ENCODE measurements around the gene ADCY9.

The ADCY9 gene

DNA sequence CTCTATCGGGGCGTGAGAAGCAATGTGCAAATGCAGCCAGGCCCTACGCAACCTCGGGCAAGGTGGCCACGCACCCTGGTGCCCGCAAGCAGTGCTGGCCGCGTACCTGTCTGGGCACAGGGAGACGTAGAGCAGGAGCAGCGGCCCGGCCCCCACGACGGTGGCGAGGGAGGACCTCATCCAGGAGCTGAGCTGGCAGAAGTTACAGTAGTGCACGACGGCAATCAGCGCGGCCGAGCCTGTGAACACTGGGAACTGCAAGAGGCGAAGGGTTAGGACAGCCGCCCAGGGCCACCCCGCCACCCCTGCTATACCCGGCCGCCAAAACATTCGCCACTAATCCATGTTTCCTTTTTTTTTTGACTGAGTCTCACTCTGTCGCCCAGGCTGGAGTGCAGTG lies 138.9 kb downstream of the ADCY9 start:
- no peak overlapping the region for H3K27ac ChIP-seq (replicated peaks)
- no peaks in the 10 kb centered on the region for H3K27me3 ChIP-seq (ENCODE audit: insufficient read depth, poor library complexity, severe bottlenecking)
- DNase-seq (ENCODE audit: low read depth in 1 of 2, low spot score in 1 of 2) = no peak
- no peak for TF ChIP-seq POLR2AphosphoS5 (IDR thresholded peaks at IDR 0.05; ENCODE audit: low read depth)
- TF ChIP-seq, protein P1, sequence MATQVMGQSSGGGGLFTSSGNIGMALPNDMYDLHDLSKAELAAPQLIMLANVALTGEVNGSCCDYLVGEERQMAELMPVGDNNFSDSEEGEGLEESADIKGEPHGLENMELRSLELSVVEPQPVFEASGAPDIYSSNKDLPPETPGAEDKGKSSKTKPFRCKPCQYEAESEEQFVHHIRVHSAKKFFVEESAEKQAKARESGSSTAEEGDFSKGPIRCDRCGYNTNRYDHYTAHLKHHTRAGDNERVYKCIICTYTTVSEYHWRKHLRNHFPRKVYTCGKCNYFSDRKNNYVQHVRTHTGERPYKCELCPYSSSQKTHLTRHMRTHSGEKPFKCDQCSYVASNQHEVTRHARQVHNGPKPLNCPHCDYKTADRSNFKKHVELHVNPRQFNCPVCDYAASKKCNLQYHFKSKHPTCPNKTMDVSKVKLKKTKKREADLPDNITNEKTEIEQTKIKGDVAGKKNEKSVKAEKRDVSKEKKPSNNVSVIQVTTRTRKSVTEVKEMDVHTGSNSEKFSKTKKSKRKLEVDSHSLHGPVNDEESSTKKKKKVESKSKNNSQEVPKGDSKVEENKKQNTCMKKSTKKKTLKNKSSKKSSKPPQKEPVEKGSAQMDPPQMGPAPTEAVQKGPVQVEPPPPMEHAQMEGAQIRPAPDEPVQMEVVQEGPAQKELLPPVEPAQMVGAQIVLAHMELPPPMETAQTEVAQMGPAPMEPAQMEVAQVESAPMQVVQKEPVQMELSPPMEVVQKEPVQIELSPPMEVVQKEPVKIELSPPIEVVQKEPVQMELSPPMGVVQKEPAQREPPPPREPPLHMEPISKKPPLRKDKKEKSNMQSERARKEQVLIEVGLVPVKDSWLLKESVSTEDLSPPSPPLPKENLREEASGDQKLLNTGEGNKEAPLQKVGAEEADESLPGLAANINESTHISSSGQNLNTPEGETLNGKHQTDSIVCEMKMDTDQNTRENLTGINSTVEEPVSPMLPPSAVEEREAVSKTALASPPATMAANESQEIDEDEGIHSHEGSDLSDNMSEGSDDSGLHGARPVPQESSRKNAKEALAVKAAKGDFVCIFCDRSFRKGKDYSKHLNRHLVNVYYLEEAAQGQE (IDR thresholded peaks at IDR 0.05; ENCODE audit: insufficient replicate concordance, low read depth) = no peak
- TF ChIP-seq, protein P2, sequence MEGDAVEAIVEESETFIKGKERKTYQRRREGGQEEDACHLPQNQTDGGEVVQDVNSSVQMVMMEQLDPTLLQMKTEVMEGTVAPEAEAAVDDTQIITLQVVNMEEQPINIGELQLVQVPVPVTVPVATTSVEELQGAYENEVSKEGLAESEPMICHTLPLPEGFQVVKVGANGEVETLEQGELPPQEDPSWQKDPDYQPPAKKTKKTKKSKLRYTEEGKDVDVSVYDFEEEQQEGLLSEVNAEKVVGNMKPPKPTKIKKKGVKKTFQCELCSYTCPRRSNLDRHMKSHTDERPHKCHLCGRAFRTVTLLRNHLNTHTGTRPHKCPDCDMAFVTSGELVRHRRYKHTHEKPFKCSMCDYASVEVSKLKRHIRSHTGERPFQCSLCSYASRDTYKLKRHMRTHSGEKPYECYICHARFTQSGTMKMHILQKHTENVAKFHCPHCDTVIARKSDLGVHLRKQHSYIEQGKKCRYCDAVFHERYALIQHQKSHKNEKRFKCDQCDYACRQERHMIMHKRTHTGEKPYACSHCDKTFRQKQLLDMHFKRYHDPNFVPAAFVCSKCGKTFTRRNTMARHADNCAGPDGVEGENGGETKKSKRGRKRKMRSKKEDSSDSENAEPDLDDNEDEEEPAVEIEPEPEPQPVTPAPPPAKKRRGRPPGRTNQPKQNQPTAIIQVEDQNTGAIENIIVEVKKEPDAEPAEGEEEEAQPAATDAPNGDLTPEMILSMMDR (IDR thresholded peaks at IDR 0.05; ENCODE audit: insufficient read depth, low read length) = no peak
- no peak for TF ChIP-seq SPI1 (IDR thresholded peaks at IDR 0.05; ENCODE audit: borderline replicate concordance, low read depth)
- TF ChIP-seq GABPA (IDR thresholded peaks at IDR 0.05; ENCODE audit: low read depth) = no peak
- H3K4me3 ChIP-seq (replicated peaks; ENCODE audit: insufficient read depth, low read length) = no peak overlapping the region

DNA sequence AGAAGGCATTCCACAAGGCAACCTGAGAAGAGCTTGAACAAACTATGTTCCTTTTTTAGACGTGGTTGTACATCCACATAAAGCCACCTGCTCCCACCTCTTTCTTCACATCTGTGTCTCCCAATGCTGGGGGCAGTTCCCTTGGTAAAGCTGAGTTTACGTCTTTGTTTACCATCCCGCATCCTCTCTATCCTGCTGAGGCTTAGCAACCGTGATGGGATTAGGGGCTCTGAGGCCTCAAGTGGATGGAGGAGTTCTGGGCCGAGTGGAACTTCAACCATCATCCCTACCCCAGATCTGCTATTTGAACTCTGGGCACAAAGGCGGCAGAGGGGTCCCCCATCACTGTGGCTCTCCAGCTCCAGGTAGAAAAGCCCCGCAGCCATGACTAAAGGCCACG lies 141.5 kb downstream of the ADCY9 start:
- DNase-seq (ENCODE audit: low read depth in 1 of 2, low spot score in 1 of 2) = no peak
- H3K27me3 ChIP-seq (ENCODE audit: insufficient read depth, poor library complexity, severe bottlenecking) = no peaks in the 10 kb centered on the region
- H3K27ac ChIP-seq (replicated peaks) = no peak overlapping the region
- no peak overlapping the region for H3K4me3 ChIP-seq (replicated peaks; ENCODE audit: insufficient read depth, low read length)
- TF ChIP-seq, protein P1 (IDR thresholded peaks at IDR 0.05; ENCODE audit: insufficient replicate concordance, low read depth) = no peak

DNA sequence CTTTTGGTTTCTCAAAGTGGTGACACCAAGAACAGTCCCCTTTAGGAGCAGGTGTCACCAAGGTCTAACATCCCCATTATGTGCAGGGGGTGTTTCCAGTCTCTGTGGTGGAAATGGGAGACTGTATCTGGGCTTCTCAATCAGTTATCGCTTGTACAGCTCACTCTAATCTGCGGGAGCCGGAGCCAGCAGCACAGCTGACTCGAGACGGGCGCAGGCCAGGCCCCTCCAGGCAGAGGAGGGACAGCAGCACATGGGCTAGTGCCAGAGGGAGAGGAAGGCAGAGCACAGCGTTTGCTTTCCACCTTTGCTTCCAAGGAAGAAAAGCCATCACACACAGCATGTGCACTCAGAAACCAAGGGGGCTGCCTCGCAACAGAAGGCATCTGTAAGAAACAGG lies 144.5 kb downstream of the ADCY9 start:
- DNase-seq (ENCODE audit: low read depth in 1 of 2, low spot score in 1 of 2) = no peak
- TF ChIP-seq POLR2AphosphoS5 (IDR thresholded peaks at IDR 0.05; ENCODE audit: low read depth) = no peak

DNA sequence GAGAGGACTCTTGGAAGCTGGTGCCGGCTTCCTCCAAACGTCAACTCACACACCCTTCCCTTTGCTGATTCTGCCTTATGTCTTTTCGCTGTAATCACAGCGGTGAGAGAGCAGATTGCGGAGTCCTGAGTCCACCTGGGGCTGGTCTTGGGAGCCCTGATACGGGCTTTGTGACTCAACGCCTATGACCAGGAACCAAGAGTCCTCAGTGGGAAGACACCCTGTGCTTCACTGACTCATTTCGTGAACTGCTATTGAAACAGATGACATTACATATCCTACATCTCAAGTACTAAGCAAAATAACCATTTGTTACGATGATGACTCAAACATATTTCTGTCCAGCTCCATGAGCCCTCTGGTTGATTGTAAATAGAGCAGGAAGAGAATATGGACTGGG lies 145.0 kb downstream of the ADCY9 start:
- DNase-seq (ENCODE audit: low read depth in 1 of 2, low spot score in 1 of 2) = no peak
- no peak overlapping the region for H3K4me3 ChIP-seq (replicated peaks; ENCODE audit: insufficient read depth, low read length)
- H3K27me3 ChIP-seq (ENCODE audit: insufficient read depth, poor library complexity, severe bottlenecking) = no peaks in the 10 kb centered on the region
- H3K27ac ChIP-seq (replicated peaks) = no peak overlapping the region
- TF ChIP-seq GABPA (IDR thresholded peaks at IDR 0.05; ENCODE audit: low read depth) (no peak), POLR2AphosphoS5 (IDR thresholded peaks at IDR 0.05; ENCODE audit: low read depth) (no peak), SPI1 (IDR thresholded peaks at IDR 0.05; ENCODE audit: borderline replicate concordance, low read depth) (no peak)
- TF ChIP-seq, protein P2 (IDR thresholded peaks at IDR 0.05; ENCODE audit: insufficient read depth, low read length) = no peak
- TF ChIP-seq, protein P1 (IDR thresholded peaks at IDR 0.05; ENCODE audit: insufficient replicate concordance, low read depth) = no peak

More for the DNA sequence above, 144.5 kb downstream of the ADCY9 start:
- Histone ChIP-seq H3K4me3 (replicated peaks; ENCODE audit: insufficient read depth, low read length) (no peak overlapping the region), H3K27me3 (ENCODE audit: insufficient read depth, poor library complexity, severe bottlenecking) (no peaks in the 10 kb centered on the region), H3K27ac (replicated peaks) (no peak overlapping the region)
